ENCODE results near the gene TFF1. TPM values are rescaled to one million over a fixed set of nuclear protein-coding genes. Genes with fewer than 3 reads are reported as not detected.

TFF1 gene
- total RNA-seq, 1 experiment from 2014 or later: not detected

- H3K36me3 Mint-ChIP-seq (ENCODE audit: insufficient read depth, unreplicated experiment): no peaks in the 10 kb centered on the region
- H3K4me1 Mint-ChIP-seq (ENCODE audit: insufficient read depth, unreplicated experiment): peaks cover 6% of the 10 kb centered on the region
- no peaks in the 10 kb centered on the region for H3K9me3 Mint-ChIP-seq (ENCODE audit: unreplicated experiment)
- CTCF ChIA-PET: no interaction called here
- POLR2A ChIA-PET: interaction anchor here (0.9 to 1.2 kb wide), 3 partner anchors 9 to 68 kb away, joined by 3 to 5 read pairs (median 5); no protein-coding TSS in a partner anchor
- no TSS peak for BruUV-seq (replicated peaks)
- H3K27ac Mint-ChIP-seq (ENCODE audit: low read depth, unreplicated experiment): peak within 1 kb of the TSS; percentile 84
- H3K27me3 Mint-ChIP-seq (ENCODE audit: insufficient read depth, unreplicated experiment): peaks cover 11% of the 10 kb centered on the region
- TF ChIP-seq CTCF (IDR thresholded peaks at IDR 0.05; ENCODE audit: unreplicated experiment): no peak
- intact Hi-C loops (cut with micrococcal nuclease): no loop called here
- peak; percentile 85 for DNase-seq (ENCODE audit: unreplicated experiment)
- H3K4me3 Mint-ChIP-seq (ENCODE audit: unreplicated experiment): peak within 1 kb of the TSS; percentile 67
Observed at GRCh38 chr21:42395905-42396651, 29.7 kb upstream of the TFF1 start, which contains the start of gene TMPRSS3. TSS of gene TMPRSS3 (minus strand) at chr21:42396052. CDS start at chr21:42395417, 635 bp downstream.

- TSS peak; percentile 82 for BruUV-seq (replicated peaks)
- ChIA-PET CTCF (interaction anchor here (0.6 kb wide), 1 partner anchor 8 kb away, joined by 3 read pairs; the partner anchor contains the start of gene UBASH3A), POLR2A (no interaction called here)
- H3K27ac Mint-ChIP-seq (ENCODE audit: low read depth, unreplicated experiment): peak overlapping the region; percentile 84
- DNase-seq (ENCODE audit: unreplicated experiment): no peak
- H3K4me1 Mint-ChIP-seq (ENCODE audit: insufficient read depth, unreplicated experiment): peaks cover 6% of the 10 kb centered on the region
- H3K9me3 Mint-ChIP-seq (ENCODE audit: unreplicated experiment): no peaks in the 10 kb centered on the region
- peak overlapping the region; percentile 67 for H3K4me3 Mint-ChIP-seq (ENCODE audit: unreplicated experiment)
- no peak for TF ChIP-seq CTCF (IDR thresholded peaks at IDR 0.05; ENCODE audit: unreplicated experiment)
- H3K36me3 Mint-ChIP-seq (ENCODE audit: insufficient read depth, unreplicated experiment): no peaks in the 10 kb centered on the region
- peaks cover 11% of the 10 kb centered on the region for H3K27me3 Mint-ChIP-seq (ENCODE audit: insufficient read depth, unreplicated experiment)
- intact Hi-C loops (cut with micrococcal nuclease): no loop called here
Observed at GRCh38 chr21:42395302-42395701, 29.0 kb upstream of the TFF1 start.

- no peak for TF ChIP-seq CTCF (IDR thresholded peaks at IDR 0.05; ENCODE audit: unreplicated experiment)
- intact Hi-C loops (cut with micrococcal nuclease): no loop called here
- peaks cover 6% of the 10 kb centered on the region for H3K4me1 Mint-ChIP-seq (ENCODE audit: insufficient read depth, unreplicated experiment)
- H3K27ac Mint-ChIP-seq (ENCODE audit: low read depth, unreplicated experiment): no peak overlapping the region
- H3K27me3 Mint-ChIP-seq (ENCODE audit: insufficient read depth, unreplicated experiment): peaks cover 11% of the 10 kb centered on the region
- no peak for DNase-seq (ENCODE audit: unreplicated experiment)
- ChIA-PET POLR2A (no interaction called here), CTCF (no interaction called here)
- BruUV-seq (replicated peaks): no TSS peak
- no peaks in the 10 kb centered on the region for H3K9me3 Mint-ChIP-seq (ENCODE audit: unreplicated experiment)
- H3K4me3 Mint-ChIP-seq (ENCODE audit: unreplicated experiment): no peak overlapping the region
- H3K36me3 Mint-ChIP-seq (ENCODE audit: insufficient read depth, unreplicated experiment): no peaks in the 10 kb centered on the region
Observed at GRCh38 chr21:42393443-42393950, 27.2 kb upstream of the TFF1 start.

- Mint-ChIP-seq H3K27ac (ENCODE audit: low read depth, unreplicated experiment) (no peak overlapping the region), H3K4me3 (ENCODE audit: unreplicated experiment) (no peak overlapping the region), H3K36me3 (ENCODE audit: insufficient read depth, unreplicated experiment) (no peaks in the 10 kb centered on the region), H3K27me3 (ENCODE audit: insufficient read depth, unreplicated experiment) (peaks cover 11% of the 10 kb centered on the region), H3K9me3 (ENCODE audit: unreplicated experiment) (no peaks in the 10 kb centered on the region), H3K4me1 (ENCODE audit: insufficient read depth, unreplicated experiment) (peaks cover 6% of the 10 kb centered on the region)
- BruUV-seq (replicated peaks): no TSS peak
- no peak for TF ChIP-seq CTCF (IDR thresholded peaks at IDR 0.05; ENCODE audit: unreplicated experiment)
- ChIA-PET POLR2A (no interaction called here), CTCF (interaction anchor here (0.6 to 0.8 kb wide), 2 partner anchors 11 to 1691 kb away, joined by 3 to 4 read pairs; partner anchors contain the start of gene UBASH3A)
- no peak for DNase-seq (ENCODE audit: unreplicated experiment)
- intact Hi-C loops (cut with micrococcal nuclease): no loop called here
Observed at GRCh38 chr21:42392731-42393442, 26.6 kb upstream of the TFF1 start.
